WTC11 (cell line): ENCODE data around the gene CHST13. TPM values are rescaled to one million over a fixed set of nuclear protein-coding genes. Genes with fewer than 3 reads are reported as not detected.

Experiments used
- ATAC-seq: fragments of 200-7000 bp; cut with Tn5 transposase; 2 replicates; pipeline ENCODE4 v1.10.0; 2021; ENCODE audit warnings: mild to moderate bottlenecking, moderate library complexity
- CTCF ChIA-PET: fragments of 300-600 bp; sonication (Branson Sonifier 250); formaldehyde crosslinking; loops from one replicate; lab custom pipeline; 2021; ENCODE audit warnings: antibody characterized with exemption; lab: Charles Lee
- POLR2A ChIA-PET: fragments of 350-600 bp; sonication (Branson Sonifier 250); formaldehyde crosslinking; loops from one replicate; lab custom pipeline; 2021; ENCODE audit warnings: antibody characterized with exemption; lab: Charles Lee
- DNase-seq: peaks from one replicate; pipeline ENCODE4 v3.0.0; 2021; ENCODE audit warnings: low spot score
- H3K27ac Mint-ChIP-seq: 2 replicates; pipeline ENCODE4 v1.8.0; 2021; ENCODE audit warnings: mixed read lengths
- H3K27me3 Mint-ChIP-seq: 2 replicates; pipeline ENCODE4 v1.8.0; 2021; ENCODE audit warnings: low read depth, mild to moderate bottlenecking, moderate library complexity, mixed read lengths
- H3K36me3 Mint-ChIP-seq: 2 replicates; pipeline ENCODE4 v1.8.0; 2021; ENCODE audit warnings: mixed read lengths
- H3K4me1 Mint-ChIP-seq: 2 replicates; pipeline ENCODE4 v1.8.0; 2022; ENCODE audit warnings: mixed read lengths
- H3K4me3 Mint-ChIP-seq: 2 replicates; pipeline ENCODE4 v1.8.0; 2021; ENCODE audit warnings: mild to moderate bottlenecking, moderate library complexity, mixed read lengths
- H3K9me3 Mint-ChIP-seq: 2 replicates; pipeline ENCODE4 v1.8.0; 2021; ENCODE audit warnings: mixed read lengths
- ATF2 ChIP-seq: sonication (generic); formaldehyde crosslinking; IDR thresholded peaks from 2 replicates; pipeline ENCODE4 v1.8.1; 2022; ENCODE audit warnings: low read depth, missing genetic modification reagents, borderline replicate concordance
- FOXK1 ChIP-seq: sonication (generic); formaldehyde crosslinking; IDR thresholded peaks from 2 replicates; pipeline ENCODE4 v1.8.0; 2022; ENCODE audit warnings: mild to moderate bottlenecking, moderate library complexity, missing genetic modification reagents
- FOXP1 ChIP-seq: sonication (generic); formaldehyde crosslinking; IDR thresholded peaks from 2 replicates; pipeline ENCODE4 v1.8.0; 2022; ENCODE audit warnings: missing genetic modification reagents, mild to moderate bottlenecking, moderate library complexity, borderline replicate concordance
- IRF2 ChIP-seq: sonication (generic); formaldehyde crosslinking; IDR thresholded peaks from 2 replicates; pipeline ENCODE4 v1.8.0; 2022; ENCODE audit warnings: low read depth, missing genetic modification reagents, borderline replicate concordance
- JUN ChIP-seq: sonication (generic); formaldehyde crosslinking; IDR thresholded peaks from 2 replicates; pipeline ENCODE4 v1.8.0; 2023; ENCODE audit warnings: mild to moderate bottlenecking, missing genetic modification reagents
- NFATC4 ChIP-seq: fragments of 250-450 bp; sonication (Bioruptor Pico); IDR thresholded peaks from 2 replicates; pipeline ENCODE4 v1.9.0; 2021; ENCODE audit warnings: mild to moderate bottlenecking
- NR3C1 ChIP-seq: sonication (generic); formaldehyde crosslinking; conservative IDR thresholded peaks from 2 replicates; pipeline ENCODE4 v1.8.1; 2023; ENCODE audit warnings: low read depth, mild to moderate bottlenecking, missing genetic modification reagents
- SOX15 ChIP-seq: fragments of 250-450 bp; sonication (Bioruptor Pico); IDR thresholded peaks from 2 replicates; pipeline ENCODE4 v1.9.0; 2021; ENCODE audit warnings: mild to moderate bottlenecking
- SP1 ChIP-seq: sonication (generic); formaldehyde crosslinking; conservative IDR thresholded peaks from 2 replicates; pipeline ENCODE4 v1.8.1; 2022; ENCODE audit warnings: missing genetic modification reagents
- TEAD4 ChIP-seq: sonication (generic); formaldehyde crosslinking; IDR thresholded peaks from 2 replicates; pipeline ENCODE4 v1.8.0; 2022; ENCODE audit warnings: mild to moderate bottlenecking, missing genetic modification reagents
- ZMAT4 ChIP-seq: fragments of 250-450 bp; sonication (Bioruptor Pico); IDR thresholded peaks from 2 replicates; pipeline ENCODE4 v1.9.0; 2021; ENCODE audit warnings: mild to moderate bottlenecking
- ZNF121 ChIP-seq: sonication (generic); formaldehyde crosslinking; IDR thresholded peaks from 2 replicates; pipeline ENCODE4 v1.8.0; 2023; ENCODE audit warnings: missing genetic modification reagents
- ZNF138 ChIP-seq: sonication (generic); formaldehyde crosslinking; conservative IDR thresholded peaks from 2 replicates; pipeline ENCODE4 v1.8.1; 2022; ENCODE audit warnings: mild to moderate bottlenecking, moderate library complexity, missing genetic modification reagents
- ZNF263 ChIP-seq: sonication (generic); formaldehyde crosslinking; IDR thresholded peaks from 2 replicates; pipeline ENCODE4 v1.8.1; 2022; ENCODE audit warnings: low read depth, mild to moderate bottlenecking, moderate library complexity, missing genetic modification reagents
- ZNF317 ChIP-seq: sonication (generic); formaldehyde crosslinking; IDR thresholded peaks from 2 replicates; pipeline ENCODE4 v1.8.1; 2023; ENCODE audit warnings: low read depth, mild to moderate bottlenecking, moderate library complexity, missing genetic modification reagents, borderline replicate concordance
- ZNF416 ChIP-seq: fragments of 250-450 bp; sonication (Bioruptor Pico); IDR thresholded peaks from 2 replicates; pipeline ENCODE4 v1.9.0; 2021; ENCODE audit warnings: mild to moderate bottlenecking, inconsistent platforms
- total RNA-seq: library from RNA; stranded (reverse); gene quantifications from 3 replicates; pipeline ENCODE4 v1.2.3, GENCODE V29; 2021
- TF ChIP-seq, protein P1 (sequence below): sonication (generic); formaldehyde crosslinking; conservative IDR thresholded peaks from 2 replicates; pipeline ENCODE4 v1.8.1; 2023; ENCODE audit warnings: mild to moderate bottlenecking, low read depth, missing genetic modification reagents, moderate library complexity
- TF ChIP-seq, protein P2 (sequence below): sonication (generic); formaldehyde crosslinking; IDR thresholded peaks from 2 replicates; pipeline ENCODE4 v1.8.0; 2022; ENCODE audit warnings: mild to moderate bottlenecking, missing genetic modification reagents
- TF ChIP-seq, protein P3 (sequence below): sonication (generic); formaldehyde crosslinking; IDR thresholded peaks from 2 replicates; pipeline ENCODE4 v1.8.1; 2023; ENCODE audit warnings: mild to moderate bottlenecking, missing genetic modification reagents, moderate library complexity

The CHST13 gene
- total RNA-seq, 1 experiment from 2014 or later: 4.1 TPM

DNA sequence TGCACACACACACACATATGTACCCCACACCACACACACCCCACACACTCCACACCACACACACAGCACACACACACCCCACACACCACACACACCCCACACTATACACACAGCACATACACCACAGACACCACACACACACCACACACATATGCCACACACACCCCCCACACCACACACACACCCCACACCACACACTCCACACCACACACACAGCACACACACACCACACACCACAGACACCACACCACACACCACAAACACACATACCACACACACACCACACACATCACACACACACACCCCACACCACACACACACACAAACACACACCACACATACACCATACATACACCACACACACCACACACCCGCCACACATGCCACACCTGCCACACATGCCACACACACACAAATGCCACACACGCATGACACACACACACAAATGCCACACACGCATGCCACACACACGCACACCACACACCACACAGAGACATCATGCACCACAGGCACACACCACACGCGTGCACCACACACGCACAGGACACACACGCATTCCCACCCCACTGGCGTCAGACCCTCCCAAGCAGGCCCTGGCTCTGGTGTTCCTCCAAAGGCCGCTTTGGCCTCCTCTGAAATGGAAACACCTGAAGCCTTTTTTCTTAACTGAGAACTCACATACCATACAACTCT, 15.7 kb downstream of the CHST13 start (continued):
- TF ChIP-seq, protein P1, sequence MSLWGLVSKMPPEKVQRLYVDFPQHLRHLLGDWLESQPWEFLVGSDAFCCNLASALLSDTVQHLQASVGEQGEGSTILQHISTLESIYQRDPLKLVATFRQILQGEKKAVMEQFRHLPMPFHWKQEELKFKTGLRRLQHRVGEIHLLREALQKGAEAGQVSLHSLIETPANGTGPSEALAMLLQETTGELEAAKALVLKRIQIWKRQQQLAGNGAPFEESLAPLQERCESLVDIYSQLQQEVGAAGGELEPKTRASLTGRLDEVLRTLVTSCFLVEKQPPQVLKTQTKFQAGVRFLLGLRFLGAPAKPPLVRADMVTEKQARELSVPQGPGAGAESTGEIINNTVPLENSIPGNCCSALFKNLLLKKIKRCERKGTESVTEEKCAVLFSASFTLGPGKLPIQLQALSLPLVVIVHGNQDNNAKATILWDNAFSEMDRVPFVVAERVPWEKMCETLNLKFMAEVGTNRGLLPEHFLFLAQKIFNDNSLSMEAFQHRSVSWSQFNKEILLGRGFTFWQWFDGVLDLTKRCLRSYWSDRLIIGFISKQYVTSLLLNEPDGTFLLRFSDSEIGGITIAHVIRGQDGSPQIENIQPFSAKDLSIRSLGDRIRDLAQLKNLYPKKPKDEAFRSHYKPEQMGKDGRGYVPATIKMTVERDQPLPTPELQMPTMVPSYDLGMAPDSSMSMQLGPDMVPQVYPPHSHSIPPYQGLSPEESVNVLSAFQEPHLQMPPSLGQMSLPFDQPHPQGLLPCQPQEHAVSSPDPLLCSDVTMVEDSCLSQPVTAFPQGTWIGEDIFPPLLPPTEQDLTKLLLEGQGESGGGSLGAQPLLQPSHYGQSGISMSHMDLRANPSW: no peak
- TF ChIP-seq, protein P2, sequence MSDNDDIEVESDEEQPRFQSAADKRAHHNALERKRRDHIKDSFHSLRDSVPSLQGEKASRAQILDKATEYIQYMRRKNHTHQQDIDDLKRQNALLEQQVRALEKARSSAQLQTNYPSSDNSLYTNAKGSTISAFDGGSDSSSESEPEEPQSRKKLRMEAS: no peak
- TF ChIP-seq FOXP1 (CRISPR knock-in tag): no peak
- TF ChIP-seq TEAD4 (CRISPR knock-in tag): no peak
- TF ChIP-seq, all 79 proteins: peak for 0

DNA sequence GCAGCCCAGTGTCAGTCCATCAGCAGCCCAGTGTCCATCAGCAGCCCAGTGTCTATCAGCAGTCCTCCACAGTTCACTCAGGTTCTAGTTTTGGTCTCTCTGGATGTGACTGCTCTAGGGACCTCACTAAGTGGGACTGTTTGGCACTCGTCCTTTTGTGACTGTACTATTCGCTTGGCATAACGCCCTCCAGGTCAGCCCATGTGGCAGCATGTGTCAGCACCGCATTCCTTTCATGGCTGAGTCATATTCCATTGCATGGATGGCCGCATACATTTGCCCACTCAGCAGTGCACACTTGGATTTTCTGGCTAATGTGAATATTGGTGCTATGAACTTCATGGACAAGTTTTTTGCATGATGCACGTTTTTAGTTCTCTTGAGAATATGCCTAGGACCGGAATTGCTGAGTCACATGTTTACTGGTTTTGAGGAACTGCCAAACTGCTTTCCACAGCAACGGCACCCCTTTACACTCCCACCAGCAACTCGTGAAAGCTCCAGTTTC, 16.4 kb downstream of the CHST13 start:
- TF ChIP-seq FOXP1 (CRISPR knock-in tag) (no peak), FOXK1 (CRISPR knock-in tag) (no peak), ZMAT4 (CRISPR knock-in tag) (no peak), IRF2 (CRISPR knock-in tag) (no peak), ZNF263 (CRISPR knock-in tag) (no peak), ZNF317 (CRISPR knock-in tag) (0 out of 2 replicates have a peak, but pooled peaks have one; percentile 50), SP1 (CRISPR knock-in tag) (no peak), NFATC4 (CRISPR knock-in tag) (no peak), JUN (no peak), ZNF416 (CRISPR knock-in tag) (no peak), ATF2 (CRISPR knock-in tag) (no peak), ZNF121 (peak; percentile 37; the same call in 1 of the 2 replicates), ZNF138 (no peak), SOX15 (CRISPR knock-in tag) (no peak), NR3C1 (CRISPR knock-in tag) (no peak)
- TF ChIP-seq, protein P3, sequence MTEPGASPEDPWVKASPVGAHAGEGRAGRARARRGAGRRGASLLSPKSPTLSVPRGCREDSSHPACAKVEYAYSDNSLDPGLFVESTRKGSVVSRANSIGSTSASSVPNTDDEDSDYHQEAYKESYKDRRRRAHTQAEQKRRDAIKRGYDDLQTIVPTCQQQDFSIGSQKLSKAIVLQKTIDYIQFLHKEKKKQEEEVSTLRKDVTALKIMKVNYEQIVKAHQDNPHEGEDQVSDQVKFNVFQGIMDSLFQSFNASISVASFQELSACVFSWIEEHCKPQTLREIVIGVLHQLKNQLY (CRISPR knock-in tag): no peak
- Mint-ChIP-seq H3K4me3 (no peak overlapping the region), H3K4me1 (0 out of 2 replicates have a peak, but pooled peaks cover 2% of the 10 kb centered on the region), H3K27me3 (no peaks in the 10 kb centered on the region), H3K27ac (no peak overlapping the region), H3K9me3 (no peaks in the 10 kb centered on the region), H3K36me3 (no peaks in the 10 kb centered on the region)
- ATAC-seq: no peak
- POLR2A ChIA-PET: no interaction called here
- DNase-seq: no peak
- CTCF ChIA-PET: no interaction called here
